Testis (tissue), 2 donors: ENCODE data around the gene CFAP57.

Source experiments
- CTCF ChIP-seq, 3 experiments: fragments of 450-650 bp in 2 of 3; fragments of 200-600 bp in 1 of 3; sonication (generic) in 1 of 3; IDR thresholded peaks; one replicate each; pipeline ENCODE4 v1.5.1; 2016 to 2019; ENCODE audit warnings: antibody characterized with exemption in 3 of 3, mild to moderate bottlenecking in 2 of 3, moderate library complexity in 1 of 3
- POLR2A ChIP-seq: fragments of 450-650 bp; IDR thresholded peaks from one replicate; pipeline ENCODE4 v1.6.1; 2017; ENCODE audit warnings: antibody characterized with exemption, mild to moderate bottlenecking, moderate library complexity

- TF ChIP-seq CTCF (IDR thresholded peaks at IDR 0.05) (no peak), POLR2A (no peak)
Measured at GRCh38 chr1:43266881-43267280, 94.8 kb downstream of the CFAP57 start.
